Fibroblast of lung (primary cell): ENCODE results near the gene APCDD1L.

Source experiments
- EZH2 ChIP-seq: IDR thresholded peaks from 2 replicates; pipeline ENCODE4 v1.5.1; 2012; ENCODE audit warnings: low read length, control low read depth, mild to moderate bottlenecking; ENCODE audit errors: missing control alignments
- TF ChIP-seq, protein P1 (sequence below), 2 donors: IDR thresholded peaks in 1 of 2; conservative IDR thresholded peaks in 1 of 2; 1 replicate in 1 of 2; 2 replicates in 1 of 2; pipeline ENCODE4 v1.5.1; 2011 to 2012; ENCODE audit warnings: low read length in 2 of 2, control low read depth in 1 of 2, inconsistent platforms in 1 of 2, low read depth in 1 of 2, mild to moderate bottlenecking in 1 of 2

DNA sequence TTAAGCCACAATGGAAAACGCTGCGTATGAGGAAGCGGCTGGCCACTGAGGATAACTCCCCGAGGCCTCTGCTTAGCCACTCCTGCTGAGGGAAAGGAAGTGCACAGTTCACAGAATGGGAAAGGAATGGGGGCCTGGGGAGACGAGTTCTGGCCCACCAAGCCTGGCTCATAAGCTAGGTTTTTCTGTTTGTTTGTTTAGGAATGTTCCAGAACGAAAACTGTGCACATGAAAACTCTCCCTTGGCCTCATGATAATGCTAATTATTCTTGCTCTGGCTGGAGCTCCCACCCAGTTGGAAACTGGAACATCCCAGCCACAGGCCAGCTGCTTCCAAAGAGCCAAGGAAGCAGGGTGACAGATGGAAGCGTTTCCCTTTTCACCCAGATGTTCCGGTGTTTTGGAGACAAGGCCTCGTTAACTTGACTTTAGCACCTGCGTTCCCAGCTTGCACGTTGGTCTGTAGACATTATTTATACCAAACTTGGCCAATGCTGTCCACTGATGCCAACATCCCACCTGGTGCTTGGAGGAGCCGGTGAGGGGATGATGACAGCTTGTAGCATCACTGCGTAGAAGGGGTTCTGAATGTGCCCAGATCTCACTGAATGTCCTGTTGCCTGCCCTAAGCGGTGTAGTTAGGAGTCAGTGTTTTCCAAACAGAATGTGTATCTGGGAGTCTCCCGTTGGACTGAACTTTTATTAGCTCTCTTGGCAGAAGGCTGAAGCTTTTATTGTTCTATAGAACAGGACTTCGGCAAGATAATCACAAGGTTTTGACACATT lies 34.5 kb downstream of the APCDD1L start:
- TF ChIP-seq, protein P1, sequence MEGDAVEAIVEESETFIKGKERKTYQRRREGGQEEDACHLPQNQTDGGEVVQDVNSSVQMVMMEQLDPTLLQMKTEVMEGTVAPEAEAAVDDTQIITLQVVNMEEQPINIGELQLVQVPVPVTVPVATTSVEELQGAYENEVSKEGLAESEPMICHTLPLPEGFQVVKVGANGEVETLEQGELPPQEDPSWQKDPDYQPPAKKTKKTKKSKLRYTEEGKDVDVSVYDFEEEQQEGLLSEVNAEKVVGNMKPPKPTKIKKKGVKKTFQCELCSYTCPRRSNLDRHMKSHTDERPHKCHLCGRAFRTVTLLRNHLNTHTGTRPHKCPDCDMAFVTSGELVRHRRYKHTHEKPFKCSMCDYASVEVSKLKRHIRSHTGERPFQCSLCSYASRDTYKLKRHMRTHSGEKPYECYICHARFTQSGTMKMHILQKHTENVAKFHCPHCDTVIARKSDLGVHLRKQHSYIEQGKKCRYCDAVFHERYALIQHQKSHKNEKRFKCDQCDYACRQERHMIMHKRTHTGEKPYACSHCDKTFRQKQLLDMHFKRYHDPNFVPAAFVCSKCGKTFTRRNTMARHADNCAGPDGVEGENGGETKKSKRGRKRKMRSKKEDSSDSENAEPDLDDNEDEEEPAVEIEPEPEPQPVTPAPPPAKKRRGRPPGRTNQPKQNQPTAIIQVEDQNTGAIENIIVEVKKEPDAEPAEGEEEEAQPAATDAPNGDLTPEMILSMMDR (conservative IDR thresholded peaks at IDR 0.05 in 1 of 2, IDR thresholded peaks at IDR 0.05 in 1 of 2; ENCODE audit: low read depth in 1 of 2, low read length in 2 of 2) = no peak
- no peak for TF ChIP-seq EZH2
